Prostate gland (tissue), 2 donors: ENCODE results near the gene SPATA12.

Experiments used
- CTCF ChIP-seq, 4 experiments: fragments of 200-600 bp in 2 of 4; fragments of 450-650 bp in 2 of 4; sonication (generic) in 2 of 4; IDR thresholded peaks; 1 replicate in 3 of 4; 2 replicates in 1 of 4; pipeline ENCODE4 v1.5.1; 2016 to 2019; ENCODE audit warnings: antibody characterized with exemption in 4 of 4, mild to moderate bottlenecking in 2 of 4, moderate library complexity in 2 of 4
- POLR2A ChIP-seq: fragments of 450-650 bp; IDR thresholded peaks from one replicate; pipeline ENCODE4 v1.6.1; 2016; ENCODE audit warnings: antibody characterized with exemption, mild to moderate bottlenecking

GRCh38 chr3:57026944-57027343, 33.5 kb upstream of the SPATA12 start:
- TF ChIP-seq POLR2A (no peak), CTCF (IDR thresholded peaks at IDR 0.05) (no peak)
